Uterus (tissue), 2 donors: ENCODE results near the gene SNX6.
"Not testable (repeated sequence)": the region's sequence is repeated elsewhere in the genome, so short reads cannot be mapped to it uniquely, and the experiment has no call there.

Experiments
- CTCF ChIP-seq, 4 experiments: fragments of 200-600 bp in 2 of 4; fragments of 450-650 bp in 2 of 4; sonication (generic) in 2 of 4; IDR thresholded peaks; one replicate each; pipeline ENCODE4 v1.5.1; 2016 to 2019; ENCODE audit warnings: antibody characterized with exemption in 4 of 4, mild to moderate bottlenecking in 2 of 4, moderate library complexity in 1 of 4
- POLR2A ChIP-seq, 2 donors: fragments of 450-650 bp; IDR thresholded peaks; one replicate each; pipeline ENCODE4 v1.6.1; 2016; ENCODE audit warnings: antibody characterized with exemption in 2 of 2, mild to moderate bottlenecking in 1 of 2, moderate library complexity in 1 of 2

- TF ChIP-seq CTCF, POLR2A (IDR thresholded peaks at IDR 0.05): not testable (repeated sequence)
These were observed 82.8 kb downstream of the SNX6 start for GRCh38 chr14:34547136-34547520.
